Left lobe of liver (tissue), 2 donors: ENCODE data around the gene TBC1D9B. TPM values are rescaled to one million over a fixed set of nuclear protein-coding genes. Genes with fewer than 3 reads are reported as not detected.
"Not testable (repeated sequence)": the region's sequence is repeated elsewhere in the genome, so short reads cannot be mapped to it uniquely, and the experiment has no call there.

Experiments used
- ATAC-seq: fragments of 200-7000 bp; cut with Tn5 transposase; one replicate; pipeline ENCODE4 v1.9.1; 2020; ENCODE audit warnings: mild to moderate bottlenecking, moderate library complexity
- DNase-seq: peaks from one replicate; pipeline ENCODE4 v3.0.0-alpha.2; 2020; ENCODE audit warnings: low spot score
- total RNA-seq: library from RNA; stranded (reverse); gene quantifications from one replicate; pipeline ENCODE4 v1.2.1, GENCODE V29; 2021
- donor health status: DM: no; HTN: no; CAD: no; lungs with moderate emphysema.
- donor health status: DM: no; HTN: yes; CAD: no.

The TBC1D9B gene
- total RNA-seq, 1 donor from 2014 or later = 107 TPM

GRCh38 chr5:179886190-179886911, 21.3 kb downstream of the TBC1D9B start:
- DNase-seq (no peak), ATAC-seq (no peak)

- no peak for DNase-seq
- no peak for ATAC-seq
Observed at GRCh38 chr5:179885491-179886090, 22.1 kb downstream of the TBC1D9B start.

- DNase-seq (no peak), ATAC-seq (no peak)
Observed at GRCh38 chr5:179883163-179883562, 24.5 kb downstream of the TBC1D9B start.

- DNase-seq = no peak
- no peak for ATAC-seq
Observed at GRCh38 chr5:179882338-179882737, 25.4 kb downstream of the TBC1D9B start.

- ATAC-seq (no peak), DNase-seq (no peak)
Observed at GRCh38 chr5:179880848-179881590, 26.7 kb downstream of the TBC1D9B start.

GRCh38 chr5:179880066-179880650, 27.5 kb downstream of the TBC1D9B start:
- DNase-seq (no peak), ATAC-seq (peak; percentile 11)

GRCh38 chr5:179879690-179880010, 28.0 kb downstream of the TBC1D9B start:
- ATAC-seq (no peak), DNase-seq (no peak)

GRCh38 chr5:179879003-179879689, 28.6 kb downstream of the TBC1D9B start:
- ATAC-seq = peak; percentile 17
- DNase-seq = no peak

- DNase-seq (no peak), ATAC-seq (no peak)
Observed at GRCh38 chr5:179878222-179879002, 29.3 kb downstream of the TBC1D9B start.

GRCh38 chr5:179876610-179876952, 31.1 kb downstream of the TBC1D9B start:
- DNase-seq = no peak
- ATAC-seq = no peak

- DNase-seq (no peak), ATAC-seq (no peak)
Observed at GRCh38 chr5:179875741-179876609, 31.7 kb downstream of the TBC1D9B start.

- DNase-seq = no peak
Observed at GRCh38 chr5:179874536-179875292, 33.0 kb downstream of the TBC1D9B start.

GRCh38 chr5:179874136-179874535, 33.6 kb downstream of the TBC1D9B start:
- ATAC-seq (no peak), DNase-seq (no peak)

More at GRCh38 chr5:179874536-179875292, 33.0 kb downstream of the TBC1D9B start:
- no peak for ATAC-seq

GRCh38 chr5:179873588-179874110, 34.0 kb downstream of the TBC1D9B start:
- DNase-seq (no peak), ATAC-seq (no peak)

GRCh38 chr5:179872828-179873575, 34.7 kb downstream of the TBC1D9B start:
- DNase-seq = no peak

GRCh38 chr5:179872055-179872827, 35.5 kb downstream of the TBC1D9B start:
- ATAC-seq (no peak), DNase-seq (no peak)

More at GRCh38 chr5:179872828-179873575, 34.7 kb downstream of the TBC1D9B start:
- no peak for ATAC-seq

- not testable (repeated sequence) for DNase-seq, ATAC-seq
Observed at GRCh38 chr5:179871533-179871932, 36.2 kb downstream of the TBC1D9B start.
